ENCODE results near the gene C11orf68.
"Not testable (repeated sequence)": the region's sequence is repeated elsewhere in the genome, so short reads cannot be mapped to it uniquely, and the experiment has no call there.

C11orf68 gene

GRCh38 chr11:65918211-65919140 lies at the start of gene C11orf68:
C11orf68 (minus strand) TSS chr11:65919062; CDS start chr11:65919031, 31 bp downstream.
- DNase-seq = no peak

DNA sequence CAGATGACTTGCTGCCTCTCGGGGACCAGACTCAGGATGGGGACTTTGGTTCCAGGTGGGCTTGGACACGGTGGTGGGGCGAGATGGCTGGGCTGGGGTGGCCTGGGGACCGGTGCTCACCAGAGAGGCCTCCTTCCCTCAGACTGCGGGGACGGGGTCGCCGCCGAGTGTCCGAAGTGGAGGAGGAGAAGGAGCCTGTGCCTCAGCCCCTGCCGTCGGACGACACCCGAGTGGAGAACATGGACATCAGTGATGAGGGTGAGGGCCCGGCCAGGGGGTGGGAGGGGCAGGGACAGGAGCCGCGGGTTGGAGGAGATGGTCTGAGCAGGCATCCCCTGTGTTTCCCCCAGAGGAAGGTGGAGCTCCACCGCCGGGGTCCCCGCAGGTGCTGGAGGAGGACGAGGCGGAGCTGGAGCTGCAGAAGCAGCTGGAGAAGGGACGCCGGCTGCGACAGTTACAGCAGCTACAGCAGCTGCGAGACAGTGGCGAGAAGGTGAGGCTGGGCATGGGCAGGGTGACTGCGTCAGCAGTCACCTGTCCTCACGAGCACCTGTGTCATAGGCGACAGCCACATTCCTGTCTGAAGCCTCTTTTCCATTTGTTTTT lies 48.6 kb upstream of the C11orf68 start:
- DNase-seq = no peak

GRCh38 chr11:65965986-65966762 lies 47.3 kb upstream of the C11orf68 start:
- DNase-seq = no peak

- DNase-seq = no peak
Measured at GRCh38 chr11:65964906-65965305, 46.0 kb upstream of the C11orf68 start.

GRCh38 chr11:65962141-65962564 lies 43.3 kb upstream of the C11orf68 start:
- no peak for DNase-seq

GRCh38 chr11:65961267-65962140 lies 42.6 kb upstream of the C11orf68 start, which contains the start of gene SART1:
SART1 (plus strand) TSS chr11:65961734; CDS start chr11:65961781, 47 bp downstream.
- peak; percentile 98 for DNase-seq

DNA sequence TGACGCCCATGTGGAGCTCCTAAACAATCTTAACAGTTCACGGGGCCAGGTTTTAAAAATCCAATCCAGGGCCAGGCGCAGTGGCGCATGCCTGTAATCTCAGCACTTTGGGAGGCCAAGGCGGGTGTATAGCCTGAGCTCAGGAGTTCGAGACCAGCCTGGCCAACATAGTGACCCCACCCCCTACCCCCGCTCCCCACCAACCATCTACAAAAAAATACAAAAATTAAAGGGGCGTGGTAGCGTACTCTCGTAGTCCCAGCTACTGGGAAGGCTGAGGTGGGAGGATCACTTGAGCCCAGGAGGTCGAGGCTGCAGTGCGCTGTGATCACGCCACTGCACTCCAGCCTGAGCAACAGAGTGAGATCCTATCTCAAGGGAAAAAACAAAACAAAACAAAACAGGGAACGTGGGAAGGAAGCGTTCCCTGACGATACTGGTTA lies 42.0 kb upstream of the C11orf68 start:
- peak; percentile 38 for DNase-seq

DNA sequence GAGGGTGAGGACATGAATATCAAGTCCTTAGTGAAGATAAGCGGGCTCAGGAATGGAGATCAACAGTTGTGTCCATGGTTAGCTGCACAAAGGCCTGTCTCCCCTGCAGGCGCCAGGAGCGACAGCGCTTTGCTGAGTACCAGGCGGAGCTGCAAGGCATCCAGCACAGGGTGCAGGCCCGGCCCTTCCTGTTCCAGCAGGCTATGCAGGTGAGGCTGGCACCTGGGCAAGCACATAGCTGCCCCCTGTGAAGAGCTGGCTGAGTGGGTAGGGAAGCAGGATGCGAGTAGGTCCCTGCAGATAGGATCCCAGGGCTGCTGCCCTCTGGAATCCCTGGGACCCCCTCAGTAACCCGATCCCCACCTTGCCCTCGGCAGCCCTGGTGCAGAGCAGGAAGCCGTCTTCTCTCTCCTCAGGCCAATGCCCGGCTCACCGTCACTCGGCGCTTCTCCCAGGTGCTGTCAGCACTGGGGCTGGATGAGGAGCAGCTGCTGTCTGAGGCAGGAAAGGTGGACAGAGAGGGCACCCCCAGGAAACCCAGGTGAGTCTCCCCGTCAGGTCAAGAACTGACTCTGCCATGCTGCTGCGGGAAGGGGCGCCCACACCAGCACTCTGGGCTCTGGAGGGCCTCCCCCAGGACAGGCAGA lies 40.0 kb upstream of the C11orf68 start:
- no peak for DNase-seq

DNA sequence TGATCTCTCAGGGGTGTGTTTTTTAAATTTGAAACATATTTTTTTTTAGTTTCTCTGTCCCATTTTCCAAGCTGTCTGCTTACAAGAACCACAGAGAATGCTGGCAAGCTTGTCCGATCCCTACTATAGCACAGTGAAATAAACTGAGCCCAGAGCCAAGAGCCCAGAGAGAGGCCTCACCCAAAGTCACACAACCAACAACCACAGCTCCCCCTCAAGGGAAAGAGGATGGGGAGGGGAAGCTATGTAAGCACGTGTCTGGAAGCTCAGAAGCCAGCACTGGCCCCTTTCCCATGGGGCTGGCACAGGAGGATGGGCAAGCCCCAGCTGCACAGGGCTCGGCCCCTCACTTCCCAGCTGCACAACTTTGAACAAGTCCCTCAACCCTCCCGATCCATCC lies 39.4 kb upstream of the C11orf68 start:
- no peak for DNase-seq

DNA sequence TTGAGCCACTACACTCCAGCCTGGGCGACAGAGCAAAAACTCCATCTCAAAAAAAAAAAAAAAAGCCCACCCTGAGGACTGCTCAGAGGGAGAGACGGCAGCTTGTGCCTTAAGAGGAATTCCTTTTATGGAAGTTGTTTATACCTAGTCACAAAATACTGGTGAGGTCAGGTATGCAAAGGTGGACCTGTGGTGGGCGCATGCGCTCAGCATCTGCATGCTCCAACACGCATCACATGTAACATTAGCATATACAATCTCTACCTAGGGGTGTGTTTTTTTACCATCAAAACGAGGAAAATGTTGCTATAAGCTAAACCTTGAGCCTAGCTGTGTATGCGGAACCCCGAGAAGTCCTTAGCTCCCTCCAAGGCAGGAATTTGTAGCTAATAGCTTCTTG lies 35.9 kb upstream of the C11orf68 start:
- no peak for DNase-seq

- DNase-seq = no peak
Measured at GRCh38 chr11:65953471-65953870, 34.6 kb upstream of the C11orf68 start.

- DNase-seq = no peak
Measured at GRCh38 chr11:65952052-65952521, 33.2 kb upstream of the C11orf68 start.

DNA sequence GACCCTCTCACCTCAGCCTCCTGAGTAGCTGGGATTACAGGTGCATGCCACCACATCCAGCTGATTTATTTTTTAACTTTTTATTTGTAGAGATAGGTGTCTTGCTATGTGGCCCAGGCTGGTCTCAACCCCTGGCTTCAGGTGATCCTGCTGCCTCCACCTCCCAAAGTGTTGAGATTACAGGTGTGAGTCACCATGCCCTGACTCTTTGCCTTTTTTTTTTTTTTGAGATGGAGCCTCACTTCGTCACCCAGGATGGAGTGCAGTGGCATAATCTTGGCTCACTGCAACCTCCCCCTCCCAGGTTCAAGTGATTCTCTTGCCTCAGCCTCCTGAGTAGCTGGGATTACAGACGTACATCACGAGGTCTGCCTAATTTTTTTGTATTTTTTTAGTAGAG lies 32.8 kb upstream of the C11orf68 start:
- DNase-seq = not testable (repeated sequence)

DNA sequence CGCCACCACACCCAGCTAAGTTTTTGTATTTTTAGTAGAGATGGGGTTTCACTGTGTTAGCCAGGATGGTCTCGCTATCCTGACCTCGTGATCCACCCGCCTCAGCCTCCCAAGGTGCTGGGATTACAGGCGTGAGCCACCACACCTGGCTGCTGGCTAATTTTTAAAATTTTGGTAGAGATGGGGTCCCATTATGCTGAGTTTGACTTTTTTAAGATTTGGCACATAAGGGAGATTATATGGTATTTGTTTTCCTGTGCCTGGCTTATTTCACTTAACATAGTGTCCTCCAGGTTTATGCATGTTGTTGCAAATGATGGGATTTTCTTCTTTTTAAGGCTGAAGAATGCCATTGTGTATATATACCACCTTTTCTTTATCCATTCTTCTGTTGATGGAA lies 31.8 kb upstream of the C11orf68 start:
- DNase-seq = not testable (repeated sequence)

DNA sequence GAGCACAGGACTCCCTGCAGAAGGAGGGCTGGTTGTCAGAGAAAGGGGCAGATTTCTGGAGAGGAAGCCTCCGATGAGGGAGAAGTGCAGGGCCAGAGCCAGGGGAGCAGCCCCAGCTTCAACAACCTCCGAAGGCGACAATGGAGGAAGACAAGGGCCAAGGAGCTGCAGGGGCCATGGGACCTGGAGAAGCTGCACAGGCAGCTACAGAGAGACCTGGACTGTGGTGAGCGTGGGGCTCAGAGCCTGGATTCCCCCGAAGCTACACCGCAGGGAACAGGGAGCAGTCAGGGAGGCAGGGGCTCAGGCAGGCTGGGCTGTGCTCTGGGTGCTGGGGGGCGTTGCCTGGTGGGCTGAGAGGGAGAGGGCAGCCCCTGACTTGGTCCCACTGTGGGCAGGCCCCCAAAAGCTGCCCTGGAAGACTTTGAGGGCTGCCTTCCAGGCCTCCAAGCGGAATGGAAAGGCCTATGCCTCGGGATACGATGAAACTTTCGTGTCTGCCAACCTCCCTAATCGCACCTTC lies 28.8 kb upstream of the C11orf68 start:
- DNase-seq = no peak

DNA sequence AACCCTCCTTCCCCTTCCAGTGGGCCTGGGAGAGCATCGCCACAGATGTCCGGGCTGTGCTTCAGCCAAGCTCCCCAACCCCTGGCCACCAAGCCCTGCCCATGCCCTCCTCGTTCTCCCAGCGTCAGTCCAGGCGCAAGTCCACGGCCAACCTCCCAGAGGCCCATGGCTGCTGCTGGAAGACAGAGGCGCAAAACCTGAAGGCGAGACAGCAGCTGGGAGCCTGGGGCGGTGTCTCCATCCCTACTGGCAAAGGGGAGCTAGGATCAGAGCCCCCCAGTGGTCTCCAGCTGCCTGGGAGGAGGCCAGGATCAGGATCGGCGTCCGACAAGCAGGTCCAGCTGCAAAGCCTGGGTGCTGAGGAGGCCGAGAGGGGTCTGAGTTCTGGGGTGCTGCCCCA lies 28.3 kb upstream of the C11orf68 start:
- DNase-seq = no peak

GRCh38 chr11:65946655-65947054 lies 27.8 kb upstream of the C11orf68 start:
- no peak for DNase-seq

DNA sequence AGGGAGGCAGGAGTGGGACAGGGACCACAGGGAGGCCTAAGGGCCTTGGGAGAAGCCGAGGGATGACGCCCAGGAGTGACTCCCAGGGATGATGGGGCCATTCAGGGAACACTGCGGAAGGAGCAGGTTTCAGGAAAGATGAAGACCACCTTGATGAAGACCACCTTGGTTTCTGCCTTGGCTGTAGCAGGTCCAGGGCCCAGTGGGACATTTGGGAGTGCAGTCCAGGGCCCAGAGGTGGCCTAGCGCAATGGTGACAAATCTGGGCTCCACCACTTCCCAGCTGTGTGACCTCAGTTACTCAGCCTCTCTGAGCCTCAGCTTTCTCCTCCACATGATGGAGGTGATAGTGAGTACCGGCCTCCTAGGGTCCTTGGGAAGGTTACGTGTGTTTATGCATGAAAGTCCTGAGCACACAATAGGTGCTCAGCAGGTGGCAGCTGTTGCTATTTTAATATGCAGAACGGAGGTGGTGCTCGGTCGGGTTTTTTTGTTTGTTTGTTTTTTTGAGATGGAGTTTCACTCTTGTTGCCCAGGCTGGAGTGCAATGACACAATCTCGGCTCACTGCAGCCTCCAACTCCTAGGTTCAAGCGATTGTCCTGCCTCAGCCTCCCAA lies 27.2 kb upstream of the C11orf68 start:
- DNase-seq = no peak

GRCh38 chr11:65945430-65945911 lies 26.6 kb upstream of the C11orf68 start, which contains the start of gene TSGA10IP:
TSGA10IP (plus strand) TSS chr11:65945480; CDS start chr11:65945676, 196 bp downstream.
- DNase-seq = no peak

GRCh38 chr11:65944767-65945166 lies 25.9 kb upstream of the C11orf68 start:
- no peak for DNase-seq
